Measurements from ENCODE around the gene MYBBP1A.

DNA sequence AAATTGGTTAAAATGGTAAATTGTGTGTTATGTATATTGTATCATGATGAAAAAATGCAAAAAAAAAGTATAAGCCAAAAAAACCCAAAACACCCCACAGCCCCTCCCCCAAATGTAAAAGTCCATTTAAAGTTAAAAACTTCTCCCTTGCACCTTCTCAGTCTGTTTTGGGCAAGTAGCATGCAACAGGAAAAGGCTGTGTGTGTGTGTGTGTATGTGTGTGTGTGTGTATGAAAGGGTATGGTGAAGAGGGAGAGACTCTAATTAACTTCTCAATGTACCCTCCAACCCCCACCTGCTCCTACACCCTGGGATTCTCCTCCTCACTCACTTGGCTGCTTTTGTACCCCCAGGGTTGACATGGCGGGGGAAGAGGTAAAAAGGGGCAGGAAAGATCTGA is 14.4 kb upstream of the MYBBP1A start:
- TF ChIP-seq, protein P1, sequence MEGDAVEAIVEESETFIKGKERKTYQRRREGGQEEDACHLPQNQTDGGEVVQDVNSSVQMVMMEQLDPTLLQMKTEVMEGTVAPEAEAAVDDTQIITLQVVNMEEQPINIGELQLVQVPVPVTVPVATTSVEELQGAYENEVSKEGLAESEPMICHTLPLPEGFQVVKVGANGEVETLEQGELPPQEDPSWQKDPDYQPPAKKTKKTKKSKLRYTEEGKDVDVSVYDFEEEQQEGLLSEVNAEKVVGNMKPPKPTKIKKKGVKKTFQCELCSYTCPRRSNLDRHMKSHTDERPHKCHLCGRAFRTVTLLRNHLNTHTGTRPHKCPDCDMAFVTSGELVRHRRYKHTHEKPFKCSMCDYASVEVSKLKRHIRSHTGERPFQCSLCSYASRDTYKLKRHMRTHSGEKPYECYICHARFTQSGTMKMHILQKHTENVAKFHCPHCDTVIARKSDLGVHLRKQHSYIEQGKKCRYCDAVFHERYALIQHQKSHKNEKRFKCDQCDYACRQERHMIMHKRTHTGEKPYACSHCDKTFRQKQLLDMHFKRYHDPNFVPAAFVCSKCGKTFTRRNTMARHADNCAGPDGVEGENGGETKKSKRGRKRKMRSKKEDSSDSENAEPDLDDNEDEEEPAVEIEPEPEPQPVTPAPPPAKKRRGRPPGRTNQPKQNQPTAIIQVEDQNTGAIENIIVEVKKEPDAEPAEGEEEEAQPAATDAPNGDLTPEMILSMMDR (IDR thresholded peaks at IDR 0.05), result no peak
- TF ChIP-seq EP300 (IDR thresholded peaks at IDR 0.05), result no peak
- no peak for TF ChIP-seq POLR2A (IDR thresholded peaks at IDR 0.05)
